Esophagus (tissue), 2 donors: ENCODE data around the gene RFTN2. TPM values are rescaled to one million over a fixed set of nuclear protein-coding genes. Genes with fewer than 3 reads are reported as not detected.
"Not testable (repeated sequence)": the region's sequence is repeated elsewhere in the genome, so short reads cannot be mapped to it uniquely, and the experiment has no call there.

Experiments used
- H3K27ac ChIP-seq, 2 donors: one replicate each; pipeline ENCODE4 v1.5.1; 2013; ENCODE audit warnings: low read depth in 2 of 2, mild to moderate bottlenecking in 2 of 2, inconsistent platforms in 1 of 2, low read length in 1 of 2, moderate library complexity in 1 of 2
- H3K27me3 ChIP-seq, 2 donors: one replicate each; pipeline ENCODE4 v1.6.1; 2013; ENCODE audit warnings: low read length in 2 of 2, control low read depth in 1 of 2, mild to moderate bottlenecking in 1 of 2; ENCODE audit not compliant: insufficient read depth in 2 of 2, control insufficient read depth in 1 of 2
- H3K36me3 ChIP-seq, 2 donors: one replicate each; pipeline ENCODE4 v1.6.1; 2013; ENCODE audit warnings: low read length in 1 of 2; ENCODE audit not compliant: control insufficient read depth in 2 of 2, insufficient read depth in 2 of 2
- H3K4me1 ChIP-seq, 2 donors: one replicate each; pipeline ENCODE4 v1.6.1; 2013; ENCODE audit warnings: low read length in 1 of 2; ENCODE audit not compliant: control insufficient read depth in 2 of 2, insufficient read depth in 2 of 2
- H3K4me3 ChIP-seq, 2 donors: one replicate each; pipeline ENCODE4 v1.5.1; 2013; ENCODE audit warnings: low read length in 2 of 2, mild to moderate bottlenecking in 2 of 2, low read depth in 1 of 2, moderate library complexity in 1 of 2
- H3K9me3 ChIP-seq, 2 donors: one replicate each; pipeline ENCODE4 v1.6.1; 2013; ENCODE audit warnings: mild to moderate bottlenecking in 2 of 2, low read depth in 1 of 2, low read length in 1 of 2, moderate library complexity in 1 of 2; ENCODE audit not compliant: control insufficient read depth in 2 of 2, insufficient read depth in 1 of 2
- WGBS, 2 donors: extraction: QIAGEN DNeasy Blood & Tissue Kit; methylation state at CpG; one replicate each; pipeline ENCODE4 v1.1.7; 2013; 5-methylcytosine and 5-hydroxymethylcytosine counted together
- polyA plus RNA-seq, 2 donors: library from polyadenylated mRNA; stranded (reverse); fragments of 200-250 nt; gene quantifications; one replicate each; pipeline ENCODE4 v1.2.3, GENCODE V29; 2013
- donor health status: healthy with polysubstance abuse.
- donor health status: Bipolar disorder and iron deficiency.

Gene RFTN2
- polyA plus RNA-seq, 2 donors = 0.24 to 0.38 TPM

DNA sequence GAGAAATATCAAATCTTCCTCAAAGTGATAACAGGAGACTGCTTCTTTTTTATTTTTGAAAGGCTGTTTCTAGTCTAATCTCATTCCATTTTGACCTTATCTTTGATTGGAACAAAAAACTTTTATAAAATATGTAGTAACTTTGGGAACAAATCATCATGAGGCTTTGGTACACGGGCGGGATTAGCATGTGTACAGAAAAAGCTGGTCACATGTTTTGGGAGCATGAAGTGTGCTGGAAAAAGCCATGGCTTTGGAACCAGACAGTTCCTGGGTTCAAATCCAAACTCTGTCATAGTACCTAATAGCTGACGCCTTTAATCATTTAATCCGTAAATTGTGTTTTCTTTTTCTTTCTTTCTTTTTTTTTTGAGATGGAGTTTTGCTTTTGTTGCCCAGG is 78.2 kb downstream of the RFTN2 start:
- Histone ChIP-seq H3K27me3 (no peaks in the 10 kb centered on the region), H3K27ac (no peak overlapping the region), H3K36me3 (no peaks in the 10 kb centered on the region), H3K4me1 (no peaks in the 10 kb centered on the region), H3K9me3 (no peaks in the 10 kb centered on the region), H3K4me3 (no peak overlapping the region)
- 71 to 76% methylated on average over 4 of the region's 4 CpGs for WGBS, 2 donors

DNA sequence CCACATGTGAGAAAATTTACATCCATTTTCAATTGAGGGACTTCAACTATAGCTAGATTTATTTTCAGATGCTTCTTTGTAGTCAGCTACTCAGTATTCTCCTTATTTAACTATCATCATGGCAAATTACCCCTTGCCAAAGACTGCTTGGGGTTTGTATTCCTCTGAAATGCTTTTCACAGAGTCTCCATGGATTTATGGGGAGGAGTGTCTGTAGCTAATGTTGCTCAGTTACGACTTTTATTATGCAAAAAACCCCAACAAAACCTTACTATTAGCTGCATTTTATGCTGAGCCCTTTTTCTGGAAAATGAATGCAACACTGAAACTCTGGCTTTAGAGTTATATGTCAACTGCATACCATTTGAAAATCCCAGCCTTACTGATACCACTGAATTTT is 78.6 kb downstream of the RFTN2 start:
- no peak overlapping the region for H3K4me3 ChIP-seq
- H3K27ac ChIP-seq = no peak overlapping the region
- no peaks in the 10 kb centered on the region for H3K9me3 ChIP-seq
- no peaks in the 10 kb centered on the region for H3K36me3 ChIP-seq
- 48 to 51% methylated on average over 1 of the region's 1 CpG for WGBS, 2 donors
- H3K27me3 ChIP-seq = no peaks in the 10 kb centered on the region
- H3K4me1 ChIP-seq = peaks cover 0 to under 1% of the 10 kb centered on the region in 2 donors

DNA sequence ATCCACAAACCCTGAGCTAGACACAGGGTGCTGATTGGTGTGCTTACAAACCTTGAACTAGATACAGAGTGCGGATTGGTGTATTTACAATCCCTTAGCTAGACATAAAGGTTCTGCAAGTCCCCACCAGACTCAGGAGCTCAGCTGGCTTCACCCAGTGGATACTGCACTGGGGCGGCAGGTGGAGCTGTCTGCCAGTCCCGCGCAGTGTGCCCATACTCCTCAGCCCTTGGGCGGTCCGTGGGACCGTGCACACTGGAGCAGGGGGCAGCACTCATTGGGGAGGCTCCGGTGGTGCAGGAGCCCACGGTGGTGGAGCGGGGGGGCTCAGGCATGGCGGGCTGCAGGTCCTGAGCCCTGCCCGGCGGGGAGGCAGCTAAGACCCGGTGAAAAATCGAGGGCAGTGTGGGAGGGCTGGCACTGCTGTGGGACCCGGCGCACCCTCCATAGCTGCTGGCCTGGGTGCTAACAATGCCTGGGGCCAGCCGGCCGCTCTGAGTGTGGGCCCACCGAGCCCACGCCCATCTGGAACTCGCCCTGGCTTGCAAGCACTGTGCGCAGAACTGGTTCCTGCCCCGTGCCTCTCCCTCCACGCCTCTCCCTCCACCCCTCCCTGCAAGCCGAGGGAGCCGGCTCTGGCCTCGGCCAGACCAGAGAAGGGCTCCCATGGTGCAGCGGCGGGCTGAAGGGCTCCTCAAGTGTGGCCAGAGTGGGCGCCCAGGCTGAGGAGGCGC is 83.9 kb downstream of the RFTN2 start:
- WGBS, 2 donors = 81 to 89% methylated on average over 28 to 32 of the region's 32 CpGs
- peaks cover 3 to 6% of the 10 kb centered on the region in 2 donors for H3K4me1 ChIP-seq
- H3K9me3 ChIP-seq = peaks cover 0 to 2% of the 10 kb centered on the region in 2 donors
- no peaks in the 10 kb centered on the region for H3K27me3 ChIP-seq
- H3K36me3 ChIP-seq = no peaks in the 10 kb centered on the region
- no peak overlapping the region for H3K27ac ChIP-seq
- no peak overlapping the region for H3K4me3 ChIP-seq

DNA sequence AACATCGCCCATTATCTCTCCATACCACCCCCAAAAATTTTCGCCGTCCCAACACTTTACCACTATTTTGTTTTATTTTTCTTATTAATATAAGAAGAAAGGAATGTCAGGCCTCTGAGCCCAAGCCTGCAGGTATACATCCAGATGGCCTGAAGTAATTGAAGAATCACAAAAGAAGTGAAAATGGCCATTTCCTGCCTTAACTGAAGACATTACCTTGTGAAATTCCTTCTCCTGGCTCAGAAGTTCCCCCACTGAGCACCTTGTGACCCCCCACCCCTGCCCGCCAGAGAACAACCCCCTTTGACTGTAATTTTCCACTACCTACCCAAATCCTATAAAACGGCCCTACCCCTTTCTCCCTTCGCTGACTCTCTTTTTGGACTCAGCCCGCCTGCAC is 88.1 kb downstream of the RFTN2 start:
- H3K36me3 ChIP-seq, H3K27me3 ChIP-seq, H3K4me3 ChIP-seq, H3K4me1 ChIP-seq, H3K9me3 ChIP-seq, H3K27ac ChIP-seq: not testable (repeated sequence)
- WGBS, 2 donors = 82 to 85% methylated on average over 7 of the region's 7 CpGs

DNA sequence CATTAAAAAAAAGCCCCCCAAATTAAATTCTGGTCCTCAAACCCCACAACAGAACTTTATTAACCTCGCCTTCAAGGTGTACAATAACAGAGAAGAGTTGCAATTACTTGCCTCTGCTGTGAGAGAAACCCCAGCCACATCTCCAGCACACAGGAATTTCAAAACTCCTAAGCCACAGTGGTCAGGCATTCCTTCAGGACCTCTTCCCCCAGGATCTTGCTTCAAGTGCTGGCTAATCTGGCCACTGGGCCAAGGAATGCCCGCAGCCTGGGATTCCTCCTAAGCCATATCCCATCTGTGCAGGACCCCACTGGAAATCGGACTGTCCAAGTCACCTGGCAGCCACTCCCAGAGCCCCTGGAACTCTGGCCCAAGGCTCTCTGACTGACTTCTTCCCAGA is 95.2 kb downstream of the RFTN2 start:
- H3K36me3 ChIP-seq, H3K9me3 ChIP-seq, H3K27ac ChIP-seq, H3K4me1 ChIP-seq, H3K4me3 ChIP-seq, H3K27me3 ChIP-seq: not testable (repeated sequence)
- 85 to 93% methylated on average over 3 of the region's 3 CpGs for WGBS, 2 donors

DNA sequence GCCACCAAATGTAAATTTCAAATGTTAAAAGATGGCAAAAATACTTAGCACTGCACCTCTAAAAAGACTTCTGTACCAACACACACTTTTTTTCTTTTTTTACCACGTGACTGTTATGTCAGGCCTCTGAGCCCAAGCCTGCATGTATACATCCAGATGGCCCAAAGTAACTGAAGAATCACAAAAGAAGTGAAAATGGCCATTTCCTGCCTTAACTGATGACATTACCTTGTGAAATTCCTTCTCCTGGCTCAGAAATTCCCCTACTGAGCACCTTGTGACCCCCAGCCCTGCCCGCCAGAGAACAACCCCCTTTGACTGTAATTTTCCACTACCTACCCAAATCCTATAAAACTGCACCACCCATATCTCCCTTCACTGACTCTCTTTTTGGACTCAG is 97.1 kb downstream of the RFTN2 start:
- H3K27me3 ChIP-seq, H3K4me1 ChIP-seq, H3K4me3 ChIP-seq, H3K9me3 ChIP-seq, H3K27ac ChIP-seq, H3K36me3 ChIP-seq: not testable (repeated sequence)
- 83% methylated on average over 2 of the region's 2 CpGs for WGBS, 2 donors

DNA sequence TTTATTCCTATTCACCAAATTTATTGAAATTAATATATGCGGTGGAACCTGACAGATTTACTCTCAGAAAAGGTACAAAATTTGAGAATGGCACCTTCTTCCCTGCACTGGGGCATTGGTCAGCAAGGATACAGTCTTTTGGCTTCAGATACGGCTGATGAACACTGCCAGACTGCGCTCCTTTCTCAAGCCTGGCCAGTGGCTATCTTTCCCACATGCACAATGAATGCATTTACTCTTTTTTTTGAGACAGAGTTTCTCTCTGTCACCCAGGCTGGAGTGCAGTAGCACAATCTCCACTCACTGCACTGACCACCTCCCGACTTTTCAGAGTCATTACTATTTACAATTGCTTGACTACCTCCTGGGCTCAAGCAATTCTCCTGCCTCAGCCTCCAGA is 97.9 kb downstream of the RFTN2 start:
- no peaks in the 10 kb centered on the region for H3K27me3 ChIP-seq
- WGBS, 2 donors = 80 to 93% methylated on average over 4 of the region's 4 CpGs

DNA sequence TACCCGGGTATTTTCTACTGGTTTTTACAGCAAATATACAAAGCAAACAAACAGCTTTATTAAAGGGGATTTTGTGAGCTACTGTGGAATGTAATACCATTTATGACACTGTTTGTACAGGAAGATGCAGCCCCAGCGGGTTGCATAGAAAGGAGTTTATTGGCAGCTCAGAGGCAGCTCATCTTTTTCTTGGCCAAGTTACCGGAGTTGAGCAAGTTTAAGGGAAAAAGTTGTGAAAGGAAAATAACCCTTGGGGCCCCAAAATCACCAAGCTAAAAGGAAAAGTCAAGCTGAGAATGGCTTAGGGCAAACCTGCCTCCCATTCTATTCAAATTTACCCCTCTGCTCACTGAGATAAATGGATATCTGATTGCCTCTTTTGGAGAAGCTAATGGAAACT is 98.8 kb downstream of the RFTN2 start:
- Histone ChIP-seq H3K36me3 (no peaks in the 10 kb centered on the region), H3K4me1 (peaks cover 0 to 2% of the 10 kb centered on the region in 2 donors), H3K9me3 (no peaks in the 10 kb centered on the region), H3K27me3 (no peaks in the 10 kb centered on the region), H3K27ac (no peak overlapping the region), H3K4me3 (no peak overlapping the region)
- 22 to 27% methylated on average over 3 of the region's 3 CpGs for WGBS, 2 donors

More for the DNA sequence above, 97.9 kb downstream of the RFTN2 start:
- no peak overlapping the region for H3K27ac ChIP-seq
- no peaks in the 10 kb centered on the region for H3K36me3 ChIP-seq
- no peaks in the 10 kb centered on the region for H3K4me1 ChIP-seq
- H3K9me3 ChIP-seq = no peaks in the 10 kb centered on the region
- no peak overlapping the region for H3K4me3 ChIP-seq

DNA sequence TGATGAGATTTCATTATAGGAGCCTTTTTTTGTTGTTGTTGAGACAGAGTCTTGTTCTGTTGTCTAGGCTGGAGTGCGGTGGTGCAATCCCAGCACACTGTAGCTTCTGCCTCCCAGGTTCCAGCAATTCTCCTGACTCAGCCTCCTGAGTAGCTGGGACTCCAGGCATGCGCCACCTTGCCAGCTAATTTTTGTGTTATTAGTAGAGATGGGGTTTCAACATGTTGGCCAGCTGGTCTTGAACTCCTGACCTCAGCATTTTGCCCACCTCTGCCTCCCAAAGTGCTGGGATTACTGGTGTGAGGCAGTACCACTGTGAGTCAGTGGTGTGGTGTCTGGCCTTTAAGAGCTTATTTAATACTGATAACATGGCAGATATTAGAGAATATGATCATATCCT is 99.4 kb downstream of the RFTN2 start:
- Histone ChIP-seq H3K36me3 (no peaks in the 10 kb centered on the region), H3K27me3 (no peaks in the 10 kb centered on the region), H3K27ac (no peak overlapping the region), H3K4me3 (no peak overlapping the region), H3K9me3 (no peaks in the 10 kb centered on the region), H3K4me1 (peaks cover 0 to 2% of the 10 kb centered on the region in 2 donors)
- WGBS, 2 donors = 77 to 86% methylated on average over 2 of the region's 2 CpGs

DNA sequence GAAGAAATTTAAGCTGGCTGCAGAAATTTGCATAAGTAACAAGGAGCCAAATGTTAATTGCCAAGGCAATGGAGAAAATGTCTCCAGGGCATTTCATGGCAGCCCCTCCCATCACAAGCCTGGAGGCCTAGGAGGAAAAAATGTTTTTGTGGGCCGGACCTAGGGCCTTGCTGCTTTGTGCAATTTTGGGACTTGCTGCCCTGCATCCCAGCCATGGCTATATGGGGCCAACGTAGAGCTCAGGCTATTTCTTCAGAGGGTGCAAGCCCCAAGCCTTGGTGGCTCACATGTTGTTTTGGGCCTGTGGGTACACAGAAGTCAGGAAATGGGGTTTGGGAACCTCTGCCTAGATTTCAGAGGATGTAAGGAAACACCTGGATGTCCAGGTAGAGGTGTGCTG is 101.8 kb downstream of the RFTN2 start:
- Histone ChIP-seq H3K9me3 (no peaks in the 10 kb centered on the region), H3K4me1 (peaks cover 0 to 2% of the 10 kb centered on the region in 2 donors), H3K4me3 (no peak overlapping the region), H3K36me3 (no peaks in the 10 kb centered on the region), H3K27me3 (no peaks in the 10 kb centered on the region), H3K27ac (no peak overlapping the region)
- WGBS, 2 donors = 96 to 98% methylated on average over 2 of the region's 2 CpGs
